ENCODE data around the gene PTPRR. TPM values are rescaled to one million over a fixed set of nuclear protein-coding genes. Genes with fewer than 3 reads are reported as not detected.

PTPRR gene
- total RNA-seq, 1 donor, result not detected

GRCh38 chr12:70933133-70933532, 12.6 kb upstream of the PTPRR start:
- no peak overlapping the region for H3K4me3 ChIP-seq (ENCODE audit: low read depth, low read length)
- no peak for DNase-seq (ENCODE audit: low read depth)
- no peak for TF ChIP-seq CTCF (IDR thresholded peaks at IDR 0.05; ENCODE audit: insufficient read depth, low read depth, low read length)

DNA sequence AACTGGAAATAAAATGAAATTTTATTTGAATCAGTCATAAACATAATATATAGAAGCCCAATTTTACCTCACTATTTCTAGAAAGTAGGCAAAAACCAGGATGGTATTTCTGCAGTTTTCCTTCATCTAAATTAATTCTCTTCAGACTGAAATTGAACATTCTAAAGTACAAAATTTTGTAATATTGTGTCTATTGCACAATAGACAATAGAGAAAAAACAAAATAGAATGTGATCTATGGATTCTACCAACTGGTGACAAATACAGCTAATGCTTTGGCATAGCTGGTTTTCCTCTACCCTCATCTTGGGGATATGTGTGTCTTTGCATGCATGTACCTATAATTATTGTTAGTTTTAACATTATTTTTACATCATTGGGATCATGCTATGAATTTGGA, 8.5 kb upstream of the PTPRR start:
- no peak for DNase-seq (ENCODE audit: low read depth)
- H3K4me3 ChIP-seq (ENCODE audit: low read depth, low read length), result no peak overlapping the region
- no peak for TF ChIP-seq CTCF (IDR thresholded peaks at IDR 0.05; ENCODE audit: insufficient read depth, low read depth, low read length)

DNA sequence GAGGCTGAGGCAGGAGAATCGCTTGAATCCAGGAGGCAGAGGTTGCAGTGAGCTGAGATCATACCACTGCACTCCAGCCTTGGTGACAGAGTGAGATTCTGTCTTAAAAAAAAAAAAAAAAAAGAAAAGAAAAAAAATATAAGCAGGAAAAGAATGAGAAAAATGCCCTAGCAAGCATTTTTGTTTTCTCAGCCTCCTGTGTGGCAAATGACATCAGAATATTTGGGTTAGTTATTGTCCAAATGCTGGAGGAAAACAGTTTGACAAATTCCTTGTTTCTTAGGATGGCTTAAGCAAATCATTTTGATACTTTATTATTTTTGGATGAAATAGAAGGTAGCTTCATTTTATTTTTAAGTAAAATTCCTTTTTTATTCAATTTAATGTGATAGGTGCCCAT, 7.5 kb upstream of the PTPRR start:
- no peak for DNase-seq (ENCODE audit: low read depth)
- no peak overlapping the region for H3K4me3 ChIP-seq (ENCODE audit: low read depth, low read length)
- TF ChIP-seq CTCF (IDR thresholded peaks at IDR 0.05; ENCODE audit: insufficient read depth, low read depth, low read length), result no peak

DNA sequence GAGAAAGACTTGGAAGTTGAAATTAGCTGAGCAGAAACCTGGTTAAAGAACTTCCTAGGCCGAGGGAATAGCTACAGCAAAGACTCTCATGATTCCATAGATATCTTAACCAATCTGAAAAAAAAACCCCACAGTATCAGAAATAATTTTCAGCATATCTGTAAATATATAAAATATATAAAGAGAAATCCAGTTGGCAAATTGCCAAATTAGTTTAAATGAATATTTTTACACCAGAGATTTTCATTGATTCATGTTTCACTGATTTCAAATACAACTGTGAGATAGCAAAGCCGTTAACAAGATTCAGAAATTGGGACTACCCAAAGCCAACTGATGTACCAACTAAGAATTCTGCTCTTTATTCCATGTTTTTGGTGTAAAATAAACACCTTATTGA, 6.8 kb upstream of the PTPRR start:
- H3K4me3 ChIP-seq (ENCODE audit: low read depth, low read length), result no peak overlapping the region
- no peak for TF ChIP-seq CTCF (IDR thresholded peaks at IDR 0.05; ENCODE audit: insufficient read depth, low read depth, low read length)
- no peak for DNase-seq (ENCODE audit: low read depth)

- no peak for TF ChIP-seq CTCF (IDR thresholded peaks at IDR 0.05; ENCODE audit: insufficient read depth, low read depth, low read length)
- no peak for DNase-seq (ENCODE audit: low read depth)
- no peak overlapping the region for H3K4me3 ChIP-seq (ENCODE audit: low read depth, low read length)
Observed at GRCh38 chr12:70925539-70925938, 5.0 kb upstream of the PTPRR start.

DNA sequence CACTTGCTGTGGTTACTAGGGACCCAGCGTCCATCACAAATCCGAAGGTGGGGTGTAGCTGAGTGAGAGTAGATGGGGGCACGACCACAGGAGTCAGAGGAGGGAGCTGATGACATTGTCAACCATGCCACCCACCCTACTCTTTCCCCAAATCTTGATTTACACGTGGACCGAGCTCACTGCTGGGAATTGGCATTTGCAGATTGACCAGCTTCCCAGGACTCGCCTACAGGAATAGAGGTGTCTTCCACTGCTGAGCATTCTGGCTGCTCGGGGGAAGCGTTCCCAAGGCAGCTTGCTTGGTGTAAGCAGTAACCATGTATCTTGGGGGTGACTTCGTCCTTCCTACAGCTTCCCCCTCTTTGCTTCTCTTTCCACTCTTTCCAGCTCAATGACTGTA, 353 bp upstream of the PTPRR start:
- TF ChIP-seq CTCF (IDR thresholded peaks at IDR 0.05; ENCODE audit: insufficient read depth, low read depth, low read length), result no peak
- DNase-seq (ENCODE audit: low read depth), result no peak
- no peak overlapping the region for H3K4me3 ChIP-seq (ENCODE audit: low read depth, low read length)

DNA sequence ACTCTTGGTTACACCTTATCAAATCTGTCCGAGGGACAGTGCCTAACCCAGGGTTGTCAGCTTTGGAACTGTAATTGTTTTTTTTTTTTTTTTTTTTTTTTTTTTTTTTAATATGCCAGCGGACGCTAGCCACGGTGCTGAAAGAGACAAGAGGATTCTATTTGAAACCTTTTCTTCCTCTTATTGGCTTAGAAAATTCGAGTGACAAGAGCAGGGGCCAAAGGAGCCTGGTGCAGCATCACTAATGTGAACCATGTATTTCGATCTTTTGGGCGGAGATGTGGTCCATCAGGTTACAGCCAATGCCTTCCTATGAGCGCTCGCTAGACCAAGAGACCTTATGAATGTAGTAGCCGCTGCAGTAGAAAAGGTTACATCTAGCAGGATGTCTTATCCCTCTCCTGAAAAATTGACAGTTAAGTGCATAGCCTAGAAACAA, 922 bp downstream of the PTPRR start:
- DNase-seq (ENCODE audit: low read depth), result no peak
- no peak for TF ChIP-seq CTCF (IDR thresholded peaks at IDR 0.05; ENCODE audit: insufficient read depth, low read depth, low read length)
- H3K4me3 ChIP-seq (ENCODE audit: low read depth, low read length), result no peak overlapping the region

All from fibroblast of villous mesenchyme (primary cell).